Measurements from ENCODE around the gene LMBRD2. TPM values are rescaled to one million over a fixed set of nuclear protein-coding genes. Genes with fewer than 3 reads are reported as not detected.

Gene LMBRD2
- polyA plus RNA-seq, 2 of the 4 experiments (the other 2 are of a cell fraction): 2.9 to 6.8 TPM

- Histone ChIP-seq H3K9me3 (no peaks in the 10 kb centered on the region), H3K27ac (peak overlapping the region; percentile 72 to 82), H3K4me3 (peak overlapping the region; percentile 78), H3K4me1 (peaks cover 7% of the 10 kb centered on the region; the same call in 1 of the 3 replicates), H3K4me2 (peak overlapping the region; percentile 72)
- 6% methylated on average over 23 of the region's 23 CpGs for WGBS (ENCODE audit: missing lambda C conversion rate)
- ChIA-PET POLR2A (interaction anchor here (0.7 to 2.0 kb wide), 2 partner anchors 72 to 91 kb away, joined by 3 to 19 read pairs; partner anchors contain the start of gene NADK2), CTCF (interaction anchor here (0.5 to 2.0 kb wide), 5 partner anchors 15 to 723 kb away, joined by 3 to 5 read pairs (median 4); partner anchors contain the start of genes NADK2 and RANBP3L)
- TF ChIP-seq HMGXB4 (CRISPR knock-in tag; IDR thresholded peaks at IDR 0.05; ENCODE audit: borderline replicate concordance): no peak
- no peak for TF ChIP-seq MAX (IDR thresholded peaks at IDR 0.05)
- no peak for TF ChIP-seq EHF (CRISPR knock-in tag; IDR thresholded peaks at IDR 0.05)
- TF ChIP-seq MAFK (IDR thresholded peaks at IDR 0.05; ENCODE audit: partially characterized antibody): peak; percentile 28
- no peak for FAIRE-seq
- ATAC-seq: peak; percentile 61 to 70
- peak; percentile 21 to 63 for DNase-seq (ENCODE audit: low read depth in 1 of 2, low spot score in 1 of 2)
Observed at GRCh38 chr5:36150676-36151433, 832 bp downstream of the LMBRD2 start.

GRCh38 chr5:36147681-36148080 is 4.0 kb downstream of the LMBRD2 start:
- CTCF ChIA-PET: no interaction called here
- TF ChIP-seq CBX8 (IDR thresholded peaks at IDR 0.05) (no peak), RAD21 (conservative IDR thresholded peaks at IDR 0.05 in 1 of 2, IDR thresholded peaks at IDR 0.05 in 1 of 2) (no peak), HDAC2 (IDR thresholded peaks at IDR 0.05) (no peak), KDM1A (IDR thresholded peaks at IDR 0.05; ENCODE audit: low read depth) (no peak), ATOH8 (CRISPR knock-in tag; IDR thresholded peaks at IDR 0.05; ENCODE audit: low read depth) (no peak)
- POLR2A ChIA-PET: no interaction called here
- no peak overlapping the region for H3K27ac ChIP-seq
- no peak overlapping the region for H3K4me3 ChIP-seq
- ATAC-seq (no peak), DNase-seq (ENCODE audit: low read depth in 1 of 2, low spot score in 1 of 2) (no peak), FAIRE-seq (no peak)
- no peaks in the 10 kb centered on the region; the same call in 2 of the 3 replicates for H3K4me1 ChIP-seq
- 54% methylated on average over 2 of the region's 2 CpGs for WGBS (ENCODE audit: missing lambda C conversion rate)
- no peaks in the 10 kb centered on the region for H3K9me3 ChIP-seq
- H3K4me2 ChIP-seq: no peak overlapping the region

- no peak for FAIRE-seq
Observed at GRCh38 chr5:36146390-36146789, 5.3 kb downstream of the LMBRD2 start.

GRCh38 chr5:36145311-36145710 is 6.4 kb downstream of the LMBRD2 start:
- ATAC-seq: no peak
- no peak for DNase-seq (ENCODE audit: low read depth in 1 of 2, low spot score in 1 of 2)
- H3K4me1 ChIP-seq: no peaks in the 10 kb centered on the region
- H3K4me2 ChIP-seq: no peak overlapping the region
- TF ChIP-seq ATOH8 (CRISPR knock-in tag; IDR thresholded peaks at IDR 0.05; ENCODE audit: low read depth): no peak
- no peak for TF ChIP-seq HOXA7 (CRISPR knock-in tag; IDR thresholded peaks at IDR 0.05)
- no peak for TF ChIP-seq ESRRA (IDR thresholded peaks at IDR 0.05; ENCODE audit: borderline replicate concordance, low read length)
- ChIA-PET POLR2A (no interaction called here), CTCF (no interaction called here)
- WGBS (ENCODE audit: missing lambda C conversion rate): 89% methylated on average over 4 of the region's 4 CpGs
- H3K9me3 ChIP-seq: no peaks in the 10 kb centered on the region
- no peak overlapping the region for H3K27ac ChIP-seq
- no peak for FAIRE-seq
- no peak overlapping the region for H3K4me3 ChIP-seq

More at GRCh38 chr5:36146390-36146789, 5.3 kb downstream of the LMBRD2 start:
- Histone ChIP-seq H3K4me1 (no peaks in the 10 kb centered on the region), H3K4me2 (no peak overlapping the region), H3K27ac (no peak overlapping the region), H3K4me3 (no peak overlapping the region), H3K9me3 (no peaks in the 10 kb centered on the region)
- ChIA-PET POLR2A (no interaction called here), CTCF (no interaction called here)
- DNase-seq (ENCODE audit: low read depth in 1 of 2, low spot score in 1 of 2): no peak
- whole genome bisulfite sequencing (ENCODE audit: missing lambda C conversion rate): 75% methylated on average over 3 of the region's 3 CpGs
- no peak for ATAC-seq
- TF ChIP-seq RCOR1 (IDR thresholded peaks at IDR 0.05; ENCODE audit: low read depth, low read length) (no peak), RFX5 (IDR thresholded peaks at IDR 0.05) (no peak), HEYL (CRISPR knock-in tag; IDR thresholded peaks at IDR 0.05) (no peak), ATOH8 (CRISPR knock-in tag; IDR thresholded peaks at IDR 0.05; ENCODE audit: low read depth) (no peak), POLR2AphosphoS2 (conservative IDR thresholded peaks at IDR 0.05; ENCODE audit: low read length) (no peak)
